ENCODE data around the gene ZNF563.
"Not testable (repeated sequence)": the region's sequence is repeated elsewhere in the genome, so short reads cannot be mapped to it uniquely, and the experiment has no call there.

The ZNF563 gene

GRCh38 chr19:12330340-12330739, 3.1 kb downstream of the ZNF563 start:
- Histone ChIP-seq H3K27me3 (ENCODE audit: control insufficient read depth, insufficient read depth, low read length) (no peaks in the 10 kb centered on the region), H3K9ac (no peak overlapping the region), H3K4me2 (ENCODE audit: low read length) (no peak overlapping the region), H3K4me3 (ENCODE audit: low read depth, low read length) (no peak overlapping the region), H3K27ac (no peak overlapping the region), H3K4me1 (peaks cover 7% of the 10 kb centered on the region), H3K79me2 (peaks cover 3% of the 10 kb centered on the region), H3K36me3 (ENCODE audit: control insufficient read depth, insufficient read depth, low read length) (no peaks in the 10 kb centered on the region), H3K9me3 (ENCODE audit: control insufficient read depth, low read length) (no peaks in the 10 kb centered on the region), H2AFZ (no peak overlapping the region)
- no peak for TF ChIP-seq CTCF (IDR thresholded peaks at IDR 0.05)

- no peak for TF ChIP-seq CTCF (IDR thresholded peaks at IDR 0.05)
- Histone ChIP-seq H3K27me3 (ENCODE audit: control insufficient read depth, insufficient read depth, low read length) (no peaks in the 10 kb centered on the region), H3K27ac (no peak overlapping the region), H3K9me3 (ENCODE audit: control insufficient read depth, low read length) (no peaks in the 10 kb centered on the region), H3K9ac (no peak overlapping the region), H3K36me3 (ENCODE audit: control insufficient read depth, insufficient read depth, low read length) (no peaks in the 10 kb centered on the region), H2AFZ (no peak overlapping the region), H3K4me2 (ENCODE audit: low read length) (no peak overlapping the region), H3K4me1 (no peaks in the 10 kb centered on the region), H3K4me3 (ENCODE audit: low read depth, low read length) (no peak overlapping the region), H3K79me2 (peaks cover 8% of the 10 kb centered on the region)
Observed at GRCh38 chr19:12325690-12326089, 7.7 kb downstream of the ZNF563 start.

- Histone ChIP-seq H3K9me3 (ENCODE audit: control insufficient read depth, low read length) (no peaks in the 10 kb centered on the region), H3K27me3 (ENCODE audit: control insufficient read depth, insufficient read depth, low read length) (no peaks in the 10 kb centered on the region), H3K36me3 (ENCODE audit: control insufficient read depth, insufficient read depth, low read length) (no peaks in the 10 kb centered on the region), H3K4me1 (no peaks in the 10 kb centered on the region), H3K79me2 (peaks cover 4% of the 10 kb centered on the region), H3K4me3 (ENCODE audit: low read depth, low read length) (no peak overlapping the region), H3K4me2 (ENCODE audit: low read length) (no peak overlapping the region), H2AFZ (no peak overlapping the region), H3K27ac (no peak overlapping the region), H3K9ac (no peak overlapping the region)
- TF ChIP-seq CTCF (IDR thresholded peaks at IDR 0.05) = no peak
Observed at GRCh38 chr19:12318782-12319413, 14.5 kb downstream of the ZNF563 start.

GRCh38 chr19:12314553-12314952, 18.9 kb downstream of the ZNF563 start:
- Histone ChIP-seq H3K9ac (no peak overlapping the region), H2AFZ (no peak overlapping the region), H3K27me3 (ENCODE audit: control insufficient read depth, insufficient read depth, low read length) (no peaks in the 10 kb centered on the region), H3K4me1 (no peaks in the 10 kb centered on the region), H3K36me3 (ENCODE audit: control insufficient read depth, insufficient read depth, low read length) (no peaks in the 10 kb centered on the region), H3K4me2 (ENCODE audit: low read length) (no peak overlapping the region), H3K79me2 (peaks cover 2% of the 10 kb centered on the region), H3K9me3 (ENCODE audit: control insufficient read depth, low read length) (no peaks in the 10 kb centered on the region), H3K27ac (no peak overlapping the region), H3K4me3 (ENCODE audit: low read depth, low read length) (no peak overlapping the region)
- no peak for TF ChIP-seq CTCF (IDR thresholded peaks at IDR 0.05)

- H2AFZ ChIP-seq; H3K4me1 ChIP-seq; H3K27me3 ChIP-seq (ENCODE audit: control insufficient read depth, insufficient read depth, low read length); H3K79me2 ChIP-seq; H3K9me3 ChIP-seq (ENCODE audit: control insufficient read depth, low read length); H3K9ac ChIP-seq; H3K27ac ChIP-seq; H3K4me2 ChIP-seq (ENCODE audit: low read length); H3K36me3 ChIP-seq (ENCODE audit: control insufficient read depth, insufficient read depth, low read length); H3K4me3 ChIP-seq (ENCODE audit: low read depth, low read length): not testable (repeated sequence)
Observed at GRCh38 chr19:12308891-12309290, 24.5 kb downstream of the ZNF563 start.
